ENCODE measurements around the gene HOXC11. TPM values are rescaled to one million over a fixed set of nuclear protein-coding genes. Genes with fewer than 3 reads are reported as not detected.

The HOXC11 gene
- total RNA-seq, 4 donors from 2014 or later = not detected

DNA sequence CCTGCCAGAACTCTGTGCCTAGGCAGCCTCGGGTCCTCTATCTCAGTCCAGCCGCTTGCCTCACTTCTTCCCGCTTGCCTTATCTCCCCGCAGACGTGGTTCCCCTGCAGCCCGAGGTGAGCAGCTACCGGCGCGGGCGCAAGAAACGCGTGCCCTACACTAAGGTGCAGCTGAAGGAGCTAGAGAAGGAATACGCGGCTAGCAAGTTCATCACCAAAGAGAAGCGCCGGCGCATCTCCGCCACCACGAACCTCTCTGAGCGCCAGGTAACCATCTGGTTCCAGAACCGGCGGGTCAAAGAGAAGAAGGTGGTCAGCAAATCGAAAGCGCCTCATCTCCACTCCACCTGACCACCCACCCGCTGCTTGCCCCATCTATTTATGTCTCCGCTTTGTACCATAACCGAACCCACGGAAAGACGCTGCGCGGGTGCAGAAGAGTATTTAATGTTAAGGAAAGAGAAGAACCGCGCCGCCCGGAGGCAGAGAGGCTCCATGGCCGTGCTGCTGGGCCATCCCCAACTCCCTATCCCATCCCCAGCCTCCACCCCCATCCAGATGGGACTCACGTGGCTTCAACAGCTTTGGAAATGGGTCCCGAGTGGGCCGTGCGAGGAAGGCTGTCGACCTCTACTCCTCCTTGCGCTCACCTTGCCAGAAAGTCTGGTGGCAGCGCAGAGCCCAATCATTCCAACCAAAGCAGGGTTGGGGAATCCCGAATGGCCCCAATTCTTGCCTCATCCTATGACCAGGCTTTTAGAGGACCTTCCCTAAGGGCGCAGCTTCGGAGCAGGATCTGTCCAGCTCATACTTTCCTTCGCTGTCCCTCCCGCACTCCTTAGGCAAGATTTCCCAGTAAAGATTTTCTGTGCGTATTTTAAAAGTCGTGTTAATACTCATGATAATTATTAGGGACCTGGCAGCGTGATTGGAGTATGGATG is 27.7 kb upstream of the HOXC11 start:
- H3K27me3 ChIP-seq = peaks cover 21 to 100% (median 49%) of the 10 kb centered on the region in 4 donors
- TF ChIP-seq POLR2A (IDR thresholded peaks at IDR 0.05) (no peak), CTCF (IDR thresholded peaks at IDR 0.05) (no peak)
- no peaks in the 10 kb centered on the region for H3K9me3 ChIP-seq
- 12 to 20% methylated on average over 25 to 40 of the region's 51 CpGs for WGBS, 2 donors
- no peak overlapping the region for H3K27ac ChIP-seq
- no peak overlapping the region for H3K4me3 ChIP-seq
- H3K4me1 ChIP-seq = peaks cover 0 to 6% (median 0%) of the 10 kb centered on the region in 3 donors
- intact Hi-C loops (cut with DNase I) = no loop called here
- DNase-seq = no peak
- H3K36me3 ChIP-seq = no peaks in the 10 kb centered on the region

DNA sequence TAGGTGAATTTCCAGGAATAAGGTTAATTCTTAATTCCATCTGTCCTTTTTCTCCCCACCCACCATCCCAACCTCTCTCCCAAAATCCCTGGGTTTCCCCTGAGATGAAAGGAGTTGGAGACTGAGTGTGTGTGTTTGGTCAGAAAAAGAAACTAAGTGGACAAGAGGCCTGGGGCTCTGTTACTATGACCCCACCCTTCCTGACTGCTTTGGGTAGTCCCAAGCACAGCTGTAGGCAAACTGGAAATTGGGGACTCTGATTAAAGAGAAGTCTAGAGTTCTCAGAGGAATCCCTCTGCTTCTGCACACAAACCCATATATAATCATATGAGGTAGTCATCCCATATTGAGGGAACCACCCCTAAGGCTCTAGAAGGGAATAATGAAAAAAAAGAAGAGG is 25.2 kb upstream of the HOXC11 start:
- H3K36me3 ChIP-seq = no peaks in the 10 kb centered on the region
- intact Hi-C loops (cut with DNase I) = no loop called here
- H3K4me1 ChIP-seq = peaks cover 0 to 22% (median 0%) of the 10 kb centered on the region in 3 donors
- peaks cover 39 to 100% (median 65%) of the 10 kb centered on the region in 4 donors for H3K27me3 ChIP-seq
- no peaks in the 10 kb centered on the region for H3K9me3 ChIP-seq
- no peak overlapping the region for H3K4me3 ChIP-seq
- TF ChIP-seq POLR2A (IDR thresholded peaks at IDR 0.05) (no peak), CTCF (IDR thresholded peaks at IDR 0.05) (no peak)
- no peak for DNase-seq
- no peak overlapping the region for H3K27ac ChIP-seq

DNA sequence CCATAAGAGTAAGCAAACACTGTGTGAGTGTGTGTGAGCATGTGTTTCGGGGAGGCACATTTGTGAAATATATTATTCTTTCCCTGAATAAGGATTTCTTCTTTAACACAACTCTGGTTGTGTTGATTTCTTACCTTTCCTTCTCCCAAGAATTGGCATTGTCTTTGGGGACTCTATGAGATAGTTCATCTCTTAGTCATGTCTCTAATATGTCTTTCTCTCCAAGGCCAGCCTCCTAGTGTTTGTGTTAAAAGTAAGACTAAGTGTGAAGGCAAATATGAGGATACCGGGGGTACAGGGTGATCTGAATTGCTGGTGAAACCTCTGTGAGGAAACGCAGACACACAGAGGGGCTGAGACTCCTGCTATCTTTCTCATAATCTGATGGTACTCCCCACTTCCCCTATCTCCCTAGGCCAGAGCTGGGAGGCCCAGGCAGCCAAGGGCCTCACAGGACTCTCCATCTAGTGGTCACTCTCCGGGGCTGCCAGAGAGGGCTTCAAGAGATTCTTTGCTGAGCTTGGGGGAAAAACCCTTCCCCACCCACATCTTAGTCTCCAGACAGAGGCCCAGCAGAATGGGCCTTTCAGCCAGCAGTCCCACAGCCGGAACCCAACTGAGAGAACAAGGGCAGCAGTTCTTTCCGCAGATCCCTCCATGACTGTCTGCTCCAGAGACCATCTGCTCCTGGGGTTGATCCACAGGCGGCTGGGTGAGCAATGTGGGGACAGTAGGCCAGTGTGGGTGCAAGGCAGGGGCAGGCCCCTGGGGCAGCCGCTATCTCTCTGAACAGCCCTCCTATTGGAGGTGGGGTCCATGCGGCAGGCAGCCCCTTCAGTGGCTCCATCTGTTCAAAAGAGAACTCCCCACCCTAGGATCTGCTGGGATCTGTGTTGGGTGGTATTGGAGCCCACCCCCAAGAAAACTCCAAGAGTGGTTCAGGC is 24.0 kb upstream of the HOXC11 start:
- 46 to 52% methylated on average over 3 of the region's 9 CpGs for WGBS, 2 donors
- intact Hi-C loops (cut with DNase I) = no loop called here

GRCh38 chr12:53949631-53950436 is 23.1 kb upstream of the HOXC11 start:
- DNase-seq = no peak
- Histone ChIP-seq H3K4me1 (peaks cover 0 to 30% (median 5%) of the 10 kb centered on the region in 3 donors), H3K4me3 (no peak overlapping the region), H3K9me3 (no peaks in the 10 kb centered on the region), H3K27ac (no peak overlapping the region), H3K36me3 (no peaks in the 10 kb centered on the region), H3K27me3 (peaks cover 53 to 100% (median 72%) of the 10 kb centered on the region in 4 donors)
- intact Hi-C loops (cut with DNase I) = no loop called here
- WGBS, 2 donors = 9% methylated on average over 15 of the region's 34 CpGs
- TF ChIP-seq POLR2A (IDR thresholded peaks at IDR 0.05) (no peak), CTCF (IDR thresholded peaks at IDR 0.05) (no peak)

More for the DNA sequence above, 24.0 kb upstream of the HOXC11 start:
- Histone ChIP-seq H3K4me1 (peaks cover 0 to 28% (median 5%) of the 10 kb centered on the region in 3 donors), H3K36me3 (no peaks in the 10 kb centered on the region), H3K27ac (no peak overlapping the region), H3K4me3 (no peak overlapping the region), H3K27me3 (peaks cover 51 to 100% (median 72%) of the 10 kb centered on the region in 4 donors), H3K9me3 (no peaks in the 10 kb centered on the region)
- no peak for DNase-seq
- TF ChIP-seq POLR2A (IDR thresholded peaks at IDR 0.05) (no peak), CTCF (IDR thresholded peaks at IDR 0.05) (no peak)

Data from esophagus squamous epithelium (tissue), 5 donors.